ENCODE measurements around the gene TK1. TPM values are rescaled to one million over a fixed set of nuclear protein-coding genes. Genes with fewer than 3 reads are reported as not detected.
"Not testable (repeated sequence)": the region's sequence is repeated elsewhere in the genome, so short reads cannot be mapped to it uniquely, and the experiment has no call there.

TK1 gene, protein sequence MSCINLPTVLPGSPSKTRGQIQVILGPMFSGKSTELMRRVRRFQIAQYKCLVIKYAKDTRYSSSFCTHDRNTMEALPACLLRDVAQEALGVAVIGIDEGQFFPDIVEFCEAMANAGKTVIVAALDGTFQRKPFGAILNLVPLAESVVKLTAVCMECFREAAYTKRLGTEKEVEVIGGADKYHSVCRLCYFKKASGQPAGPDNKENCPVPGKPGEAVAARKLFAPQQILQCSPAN
- polyA plus RNA-seq (2013, experiment 1 of 2) = 52.8 TPM
- polyA plus RNA-seq (2013, experiment 2 of 2) = 44.5 TPM

DNA sequence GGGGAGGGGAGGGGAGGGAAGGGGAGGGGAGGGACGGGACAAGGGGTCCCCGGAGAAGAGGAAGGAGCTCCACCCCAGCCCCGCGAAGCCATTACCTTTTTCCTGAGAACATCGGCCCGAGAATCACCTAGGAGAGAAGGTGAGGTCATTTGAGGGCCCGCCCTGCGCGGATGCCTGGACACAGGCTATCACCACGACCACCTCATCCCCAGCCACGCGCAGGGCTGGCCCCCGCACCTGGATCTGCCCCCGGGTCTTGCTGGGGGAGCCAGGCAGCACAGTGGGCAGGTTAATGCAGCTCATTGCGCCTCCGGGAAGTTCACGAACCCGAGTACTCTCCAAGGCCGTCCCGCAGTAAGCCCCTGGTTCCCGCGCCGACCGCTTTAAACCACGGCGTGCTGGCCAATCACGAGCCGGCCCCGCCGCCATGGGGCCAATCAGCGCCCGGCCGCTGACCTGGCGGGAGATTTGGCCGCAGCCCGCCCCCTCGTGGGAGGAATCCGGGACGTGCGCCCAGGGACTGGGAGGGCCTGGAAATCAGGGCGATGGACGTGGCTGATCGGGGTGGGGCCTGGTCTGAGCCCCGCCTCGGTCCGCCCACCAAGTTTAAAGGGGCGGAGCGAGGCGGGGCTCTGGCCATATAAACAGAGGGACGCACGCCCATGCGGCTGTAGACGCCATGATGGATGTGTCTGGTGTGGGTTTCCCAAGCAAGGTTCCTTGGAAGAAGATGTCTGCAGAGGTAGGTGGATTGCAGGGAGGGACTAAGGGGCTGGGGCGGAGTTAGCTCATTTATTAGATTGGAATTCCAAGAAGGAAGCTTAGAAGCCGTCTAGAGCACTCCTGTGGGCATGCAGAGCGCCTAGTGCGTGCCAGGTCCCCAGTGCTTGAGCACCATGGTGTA, at the start of gene TK1, which contains the start of gene AFMID:
Gene TK1, minus strand, starts transcription at position 361 of the 904 bp plus-strand sequence. Its CDS starts 58 bp downstream, at position 303.
Gene AFMID, plus strand, starts transcription at position 671 of the 904 bp plus-strand sequence. Its CDS starts 9 bp downstream, at position 680.
- peak within 1 kb of the TSS; percentile 84 for H3K27ac ChIP-seq (ENCODE audit: low read depth, low read length, severe bottlenecking)
- no peaks in the 10 kb centered on the region for H3K9me3 ChIP-seq (ENCODE audit: control insufficient read depth, low read length)
- H3K36me3 ChIP-seq (ENCODE audit: control insufficient read depth, insufficient read depth, low read length) = peaks cover 56% of the 10 kb centered on the region
- H3K4me3 ChIP-seq (ENCODE audit: extremely low read depth, insufficient read depth, low read length, poor library complexity, severe bottlenecking) = peak within 1 kb of the TSS; percentile 69
- WGBS, 2 experiments (ENCODE audit: insufficient coverage in 2 of 2) = 5 to 6% methylated on average over 40 to 48 of the region's 57 CpGs
- peaks cover 23% of the 10 kb centered on the region for H3K4me1 ChIP-seq (ENCODE audit: control insufficient read depth, insufficient read depth, low read length, poor library complexity, severe bottlenecking)

DNA sequence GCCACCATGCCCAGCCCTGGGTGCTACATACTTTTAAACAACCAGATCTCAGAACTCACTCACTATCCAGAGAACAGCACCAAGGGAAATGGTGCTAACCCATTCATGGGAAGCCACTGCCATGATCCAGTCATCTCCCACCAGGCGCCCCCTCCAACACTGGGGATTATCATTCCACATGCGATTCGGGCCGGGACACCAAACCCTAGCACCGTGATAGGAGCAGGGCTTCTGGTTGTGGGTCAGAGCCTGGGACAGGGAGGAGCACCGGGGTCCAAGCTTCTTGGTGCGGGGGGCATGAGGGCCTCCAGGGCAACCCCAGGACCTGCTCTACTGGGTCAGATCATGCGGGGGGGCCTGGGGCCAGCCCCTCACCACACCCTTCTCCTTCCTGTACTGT, 49.0 kb upstream of the TK1 start:
- Histone ChIP-seq H3K4me3 (ENCODE audit: extremely low read depth, insufficient read depth, low read length, poor library complexity, severe bottlenecking) (no peak overlapping the region), H3K4me1 (ENCODE audit: control insufficient read depth, insufficient read depth, low read length, poor library complexity, severe bottlenecking) (peaks cover 4% of the 10 kb centered on the region), H3K27ac (ENCODE audit: low read depth, low read length, severe bottlenecking) (no peak overlapping the region), H3K36me3 (ENCODE audit: control insufficient read depth, insufficient read depth, low read length) (no peaks in the 10 kb centered on the region), H3K9me3 (ENCODE audit: control insufficient read depth, low read length) (no peaks in the 10 kb centered on the region)
- 88 to 97% methylated on average over 6 to 7 of the region's 8 CpGs for WGBS, 2 experiments (ENCODE audit: insufficient coverage in 2 of 2)

DNA sequence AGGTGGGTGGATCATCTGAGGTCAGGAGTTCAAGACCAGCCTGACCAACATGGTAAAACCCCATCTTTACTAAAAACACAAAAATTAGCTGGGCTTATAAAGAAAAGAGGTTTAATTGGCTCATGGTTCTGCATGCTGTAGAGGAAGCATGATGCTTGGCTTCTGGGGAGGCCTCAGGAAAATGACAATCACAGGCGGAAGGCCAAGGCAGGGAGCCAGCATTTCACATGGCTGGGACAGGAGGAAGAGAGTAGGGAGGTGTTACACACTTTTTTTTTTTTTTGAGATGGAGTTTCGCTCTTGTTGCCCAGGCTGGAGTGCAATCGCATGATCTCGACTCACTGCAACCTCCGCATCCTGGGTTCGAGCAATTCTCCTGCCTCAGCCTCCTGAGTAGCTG, 48.2 kb upstream of the TK1 start:
- H3K36me3 ChIP-seq (ENCODE audit: control insufficient read depth, insufficient read depth, low read length); H3K4me1 ChIP-seq (ENCODE audit: control insufficient read depth, insufficient read depth, low read length, poor library complexity, severe bottlenecking); H3K27ac ChIP-seq (ENCODE audit: low read depth, low read length, severe bottlenecking); H3K4me3 ChIP-seq (ENCODE audit: extremely low read depth, insufficient read depth, low read length, poor library complexity, severe bottlenecking); H3K9me3 ChIP-seq (ENCODE audit: control insufficient read depth, low read length): not testable (repeated sequence)
- 79 to 88% methylated on average over 3 to 6 of the region's 6 CpGs for WGBS, 2 experiments (ENCODE audit: insufficient coverage in 2 of 2)

DNA sequence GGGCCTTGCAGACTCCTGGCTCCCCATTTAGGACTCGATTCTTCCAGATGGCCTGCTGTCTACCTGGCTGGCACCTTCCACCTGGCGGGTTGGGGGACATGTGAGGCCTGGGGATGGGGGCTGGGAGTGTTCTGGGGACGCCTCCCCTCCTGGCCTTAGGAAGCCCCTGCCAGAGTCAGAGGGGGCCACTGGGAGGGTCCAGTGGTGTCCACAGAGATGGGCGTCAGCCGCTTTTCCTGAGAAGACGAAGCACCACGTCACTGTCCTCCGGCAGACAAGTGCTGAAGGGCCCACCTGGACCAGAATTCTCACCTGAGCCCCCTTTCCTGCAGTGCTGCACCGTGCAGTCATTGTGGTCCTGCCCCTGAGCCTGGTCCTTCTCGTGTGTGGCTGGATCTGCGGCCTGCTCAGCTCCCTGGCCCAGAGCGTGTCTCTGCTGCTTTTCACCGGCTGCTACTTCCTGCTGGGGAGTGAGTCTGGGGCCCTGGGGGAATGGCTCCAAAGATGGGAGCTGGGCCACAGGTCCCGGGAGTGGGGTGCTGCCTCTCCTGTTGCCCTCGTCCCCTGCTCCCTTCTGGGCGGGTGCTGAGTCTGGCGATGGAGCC, 47.5 kb upstream of the TK1 start:
- Histone ChIP-seq H3K9me3 (ENCODE audit: control insufficient read depth, low read length) (no peaks in the 10 kb centered on the region), H3K4me1 (ENCODE audit: control insufficient read depth, insufficient read depth, low read length, poor library complexity, severe bottlenecking) (peaks cover 2% of the 10 kb centered on the region), H3K27ac (ENCODE audit: low read depth, low read length, severe bottlenecking) (no peak overlapping the region), H3K36me3 (ENCODE audit: control insufficient read depth, insufficient read depth, low read length) (no peaks in the 10 kb centered on the region), H3K4me3 (ENCODE audit: extremely low read depth, insufficient read depth, low read length, poor library complexity, severe bottlenecking) (no peak overlapping the region)
- WGBS, 2 experiments (ENCODE audit: insufficient coverage in 2 of 2) = 92 to 95% methylated on average over 16 to 17 of the region's 17 CpGs

DNA sequence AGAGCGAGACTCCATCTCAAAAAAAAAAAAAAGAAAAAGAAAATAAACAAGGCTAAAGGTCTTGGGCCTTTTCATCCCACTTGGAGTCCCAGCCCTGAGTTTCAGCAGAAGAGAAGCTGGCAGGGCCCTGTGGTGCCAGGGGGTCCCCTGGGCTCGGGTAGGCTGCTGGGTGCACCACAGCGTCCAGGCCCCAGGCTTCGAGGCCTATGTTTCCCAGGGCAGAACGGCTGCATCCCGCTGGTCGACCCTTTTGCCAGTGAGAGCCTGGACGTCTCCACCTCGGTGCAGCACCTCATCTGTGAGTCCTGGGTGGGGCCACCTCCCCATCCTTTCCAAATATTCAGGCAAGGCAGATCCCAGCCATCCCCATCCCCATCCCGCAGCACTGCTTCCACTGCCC, 46.8 kb upstream of the TK1 start:
- Histone ChIP-seq H3K4me3 (ENCODE audit: extremely low read depth, insufficient read depth, low read length, poor library complexity, severe bottlenecking) (no peak overlapping the region), H3K27ac (ENCODE audit: low read depth, low read length, severe bottlenecking) (no peak overlapping the region), H3K4me1 (ENCODE audit: control insufficient read depth, insufficient read depth, low read length, poor library complexity, severe bottlenecking) (no peaks in the 10 kb centered on the region), H3K9me3 (ENCODE audit: control insufficient read depth, low read length) (no peaks in the 10 kb centered on the region), H3K36me3 (ENCODE audit: control insufficient read depth, insufficient read depth, low read length) (no peaks in the 10 kb centered on the region)
- 91 to 93% methylated on average over 9 of the region's 10 CpGs for WGBS, 2 experiments (ENCODE audit: insufficient coverage in 2 of 2)

DNA sequence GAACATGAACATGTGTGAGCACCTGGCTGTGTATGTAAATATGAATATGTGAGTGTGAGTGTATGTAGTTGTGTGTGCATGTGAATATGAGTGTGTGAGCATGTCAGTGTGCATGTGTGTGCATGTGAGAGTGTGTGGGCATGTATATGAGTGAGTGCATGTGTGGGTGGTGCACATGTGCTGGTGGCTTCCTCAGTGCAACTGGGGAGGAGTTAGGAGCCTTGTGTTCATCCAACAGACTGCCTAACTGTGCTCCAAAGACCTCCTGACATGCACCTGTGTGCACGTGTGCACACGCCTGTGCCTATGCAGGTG, 46.0 kb upstream of the TK1 start:
- Histone ChIP-seq H3K9me3 (ENCODE audit: control insufficient read depth, low read length) (no peaks in the 10 kb centered on the region), H3K4me1 (ENCODE audit: control insufficient read depth, insufficient read depth, low read length, poor library complexity, severe bottlenecking) (no peaks in the 10 kb centered on the region), H3K4me3 (ENCODE audit: extremely low read depth, insufficient read depth, low read length, poor library complexity, severe bottlenecking) (no peak overlapping the region), H3K27ac (ENCODE audit: low read depth, low read length, severe bottlenecking) (no peak overlapping the region), H3K36me3 (ENCODE audit: control insufficient read depth, insufficient read depth, low read length) (no peaks in the 10 kb centered on the region)
- WGBS, 2 experiments (ENCODE audit: insufficient coverage in 2 of 2) = 94 to 97% methylated on average over 2 of the region's 2 CpGs

DNA sequence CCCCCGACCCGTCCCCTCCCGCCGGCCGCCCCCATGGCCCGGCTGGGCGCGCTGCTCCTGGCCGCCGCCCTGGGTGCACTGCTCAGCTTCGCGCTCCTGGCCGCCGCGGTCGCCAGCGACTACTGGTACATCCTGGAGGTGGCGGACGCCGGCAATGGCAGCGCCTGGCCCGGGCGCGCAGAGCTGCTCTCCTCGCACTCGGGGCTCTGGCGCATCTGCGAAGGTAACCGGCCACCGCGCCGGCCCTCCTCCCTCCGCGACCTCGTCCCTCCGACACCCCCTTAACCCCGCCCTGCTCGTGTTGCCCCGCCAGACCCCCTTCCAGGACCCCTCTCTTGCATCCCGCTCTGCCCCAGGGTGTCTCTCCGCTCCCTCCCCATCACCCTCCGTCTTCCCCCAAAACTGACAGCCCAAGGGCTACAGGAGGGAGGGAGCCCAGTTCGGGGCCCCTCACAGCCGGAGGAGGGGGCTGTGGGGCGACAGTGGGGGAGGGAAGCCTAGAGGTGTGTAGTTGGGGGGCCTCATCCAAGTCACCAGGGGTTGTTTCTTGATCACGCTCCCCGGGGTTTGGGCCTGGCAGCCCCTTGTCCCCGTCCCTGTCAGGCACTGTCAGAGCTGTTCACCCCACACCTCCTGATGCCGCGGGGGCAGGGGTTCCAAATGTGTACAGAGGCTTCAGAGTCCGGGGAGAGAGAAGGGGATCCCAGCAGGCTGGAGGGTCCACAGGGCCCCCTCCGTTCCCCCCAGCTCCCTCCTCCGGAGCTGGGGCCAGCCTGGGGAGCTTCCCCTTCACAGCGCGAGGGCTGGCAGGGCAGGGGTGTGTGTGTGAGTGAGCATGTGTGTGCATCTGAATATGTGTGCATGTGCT, 45.4 kb upstream of the TK1 start:
- Histone ChIP-seq H3K4me1 (ENCODE audit: control insufficient read depth, insufficient read depth, low read length, poor library complexity, severe bottlenecking) (no peaks in the 10 kb centered on the region), H3K4me3 (ENCODE audit: extremely low read depth, insufficient read depth, low read length, poor library complexity, severe bottlenecking) (no peak overlapping the region), H3K9me3 (ENCODE audit: control insufficient read depth, low read length) (no peaks in the 10 kb centered on the region), H3K36me3 (ENCODE audit: control insufficient read depth, insufficient read depth, low read length) (no peaks in the 10 kb centered on the region), H3K27ac (ENCODE audit: low read depth, low read length, severe bottlenecking) (no peak overlapping the region)
- WGBS, 2 experiments (ENCODE audit: insufficient coverage in 2 of 2) = 17 to 24% methylated on average over 31 to 43 of the region's 55 CpGs

DNA sequence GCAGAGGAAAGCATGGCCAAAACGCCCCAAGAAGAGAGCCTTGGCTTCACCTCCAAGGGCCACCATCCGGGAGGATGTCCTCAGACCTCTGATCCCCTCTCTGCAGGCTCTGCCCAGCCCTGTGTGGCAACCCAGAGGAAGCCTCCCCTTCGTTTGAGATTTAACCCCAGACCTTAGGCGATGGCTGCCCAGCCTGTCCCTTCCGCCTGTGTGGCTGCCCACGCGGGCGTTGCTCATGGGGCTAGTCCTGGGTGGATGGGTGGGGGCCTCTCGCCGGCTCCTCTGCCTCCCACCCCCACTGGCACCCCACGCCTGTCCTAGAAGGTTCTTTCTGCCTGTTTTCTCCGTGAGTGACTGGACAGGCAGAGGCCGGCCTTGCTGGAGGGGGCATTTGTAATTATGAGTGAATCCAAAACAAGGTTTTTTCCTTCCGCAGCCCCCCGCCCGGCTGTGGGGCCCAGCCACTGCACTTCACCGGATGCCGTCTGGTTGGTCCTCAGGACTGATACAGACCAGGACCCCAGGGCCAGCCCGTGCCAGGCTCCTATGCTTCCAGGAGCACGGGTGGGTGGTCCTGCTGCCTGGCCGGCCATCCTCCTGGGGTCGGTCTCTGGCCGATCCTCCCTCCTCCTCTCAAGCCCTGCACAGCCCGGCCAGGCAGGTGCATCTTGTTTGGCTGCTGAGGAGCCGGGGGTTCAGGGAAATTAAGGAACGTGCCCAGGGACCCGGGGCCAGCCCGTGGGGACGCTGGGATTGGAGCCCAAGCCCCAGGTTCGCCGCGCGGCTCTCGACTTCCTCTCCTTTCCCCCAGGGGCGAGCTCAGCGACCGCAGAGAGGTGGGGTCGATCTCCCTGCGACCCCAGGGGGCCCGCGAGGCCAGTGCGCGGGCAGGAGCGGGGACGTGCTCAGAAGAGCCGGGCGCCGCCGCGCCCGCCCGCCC, 44.4 kb upstream of the TK1 start, which contains the start of gene TMEM235:
Gene TMEM235, plus strand, starts transcription at position 636 of the 940 bp plus-strand sequence. CDS start 393 bp downstream, outside the sequence.
- Histone ChIP-seq H3K4me3 (ENCODE audit: extremely low read depth, insufficient read depth, low read length, poor library complexity, severe bottlenecking) (peak within 1 kb of the TSS; percentile 8), H3K9me3 (ENCODE audit: control insufficient read depth, low read length) (no peaks in the 10 kb centered on the region)
- 32 to 36% methylated on average over 20 to 33 of the region's 52 CpGs for WGBS, 2 experiments (ENCODE audit: insufficient coverage in 2 of 2)

DNA sequence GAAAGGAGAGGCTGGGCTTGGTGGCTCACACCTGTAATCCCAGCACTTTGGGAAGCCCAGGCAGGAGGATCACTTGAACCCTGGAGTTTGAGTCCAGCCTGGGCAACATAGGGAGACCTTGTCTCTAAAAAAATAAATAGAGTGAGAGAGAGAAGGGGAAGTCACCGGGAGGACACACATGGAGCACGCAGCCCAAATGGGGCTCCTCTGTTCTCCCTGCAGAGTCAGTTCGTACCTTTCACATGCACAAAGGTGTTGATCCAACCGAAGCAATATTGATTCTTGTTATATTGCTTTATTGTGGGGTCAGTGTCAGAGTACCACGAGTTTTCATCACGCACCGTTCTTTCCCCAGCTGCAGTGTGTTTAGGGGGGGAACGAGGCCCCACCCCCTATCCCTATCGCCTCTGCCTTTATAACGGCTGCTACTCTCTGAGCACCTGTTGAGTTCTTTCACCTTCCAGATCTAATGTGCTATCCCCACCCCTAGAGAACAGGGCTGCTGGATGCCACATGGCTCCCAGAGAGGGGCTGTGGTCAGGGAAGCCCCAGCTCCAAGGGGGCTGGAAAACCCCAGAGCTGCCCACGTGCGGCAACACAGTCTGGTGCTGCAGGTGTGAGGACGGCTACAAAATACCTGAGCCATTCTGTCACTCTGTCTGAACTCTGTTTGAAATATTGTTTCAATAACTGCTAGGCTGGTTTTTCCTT, 43.6 kb upstream of the TK1 start:
- Histone ChIP-seq H3K36me3 (ENCODE audit: control insufficient read depth, insufficient read depth, low read length) (no peaks in the 10 kb centered on the region), H3K4me3 (ENCODE audit: extremely low read depth, insufficient read depth, low read length, poor library complexity, severe bottlenecking) (no peak overlapping the region), H3K9me3 (ENCODE audit: control insufficient read depth, low read length) (no peaks in the 10 kb centered on the region), H3K27ac (ENCODE audit: low read depth, low read length, severe bottlenecking) (no peak overlapping the region), H3K4me1 (ENCODE audit: control insufficient read depth, insufficient read depth, low read length, poor library complexity, severe bottlenecking) (no peaks in the 10 kb centered on the region)
- 77 to 85% methylated on average over 10 to 13 of the region's 13 CpGs for WGBS, 2 experiments (ENCODE audit: insufficient coverage in 2 of 2)

More for the DNA sequence above, 44.4 kb upstream of the TK1 start, which contains the start of gene TMEM235:
- no peaks in the 10 kb centered on the region for H3K36me3 ChIP-seq (ENCODE audit: control insufficient read depth, insufficient read depth, low read length)
- H3K27ac ChIP-seq (ENCODE audit: low read depth, low read length, severe bottlenecking) = no peak within 1 kb of the TSS
- no peaks in the 10 kb centered on the region for H3K4me1 ChIP-seq (ENCODE audit: control insufficient read depth, insufficient read depth, low read length, poor library complexity, severe bottlenecking)
